HepG2 (cell line): Measurements from ENCODE around the gene RBBP8NL. TPM values are rescaled to one million over a fixed set of nuclear protein-coding genes. Genes with fewer than 3 reads are reported as not detected.

Experiments used
- ATAC-seq: fragments of 200-7000 bp; cut with Tn5 transposase; 3 replicates; pipeline ENCODE4 v1.9.1; 2020; ENCODE audit warnings: mild to moderate bottlenecking, moderate library complexity
- BruUV-seq: library from RNA; stranded (reverse); fragments of 400-500 nt; replicated peaks from 2 replicates; lab custom pipeline; 2021; lab: Mats Ljungman, UMichigan
- CTCF ChIA-PET: fragments of 300-600 bp; formaldehyde crosslinking; extraction: SDS; loops from one replicate; lab custom pipeline; 2021; ENCODE audit warnings: low total read pairs, inconsistent platforms, low intra/inter-chr PET ratio; lab: Yijun Ruan, JAX
- POLR2A ChIA-PET: fragments of 350-600 bp; sonication (Branson Sonifier 250); formaldehyde crosslinking; loops from one replicate; lab custom pipeline; 2020; ENCODE audit warnings: antibody characterized with exemption, inconsistent platforms; lab: Yijun Ruan, JAX
- DNase-seq: peaks from one replicate; pipeline ENCODE4 v3.0.0-alpha.2; 2015; ENCODE audit warnings: low spot score
- FAIRE-seq: peaks from 3 replicates; lab custom pipeline; 2011; peaks lifted over from hg19 to GRCh38; lab: Jason Lieb, UNC
- H2AFZ ChIP-seq: one replicate; pipeline ENCODE4 v1.6.1; 2011; ENCODE audit warnings: low read length, inconsistent platforms
- H3K27ac ChIP-seq: fragments of 300-600 bp; 3 replicates; pipeline ENCODE4 v1.8.0; 2011; ENCODE audit warnings: mixed run types, mild to moderate bottlenecking, mixed read lengths, low read length, inconsistent platforms; ENCODE audit not compliant: insufficient read depth; ENCODE audit errors: extremely low read length
- H3K27me3 ChIP-seq, 2 experiments: fragments of 200-600 bp in 1 of 2; 2 replicates in 1 of 2; 3 replicates in 1 of 2; pipeline versions ENCODE4 v1.6.0 to v1.8.0; 2011; ENCODE audit warnings: low read length in 2 of 2, mild to moderate bottlenecking in 2 of 2, moderate library complexity in 2 of 2, inconsistent platforms in 1 of 2; ENCODE audit not compliant: insufficient read depth in 2 of 2, control insufficient read depth in 1 of 2
- H3K36me3 ChIP-seq, 2 experiments: fragments of 200-600 bp in 1 of 2; replicated peaks in 1 of 2; 2 replicates in 1 of 2; 3 replicates in 1 of 2; pipeline versions ENCODE4 v1.5.1 to v1.8.0; 2011; ENCODE audit warnings: low read length in 2 of 2, inconsistent platforms in 1 of 2; ENCODE audit not compliant: insufficient read depth in 2 of 2, control insufficient read depth in 1 of 2
- H3K4me1 ChIP-seq: 2 replicates; pipeline ENCODE4 v1.5.1; 2012; ENCODE audit warnings: low read length, inconsistent platforms; ENCODE audit not compliant: insufficient read depth
- H3K4me2 ChIP-seq: 2 replicates; pipeline ENCODE4 v1.6.0; 2011; ENCODE audit warnings: low read depth, low read length, inconsistent platforms
- H3K4me3 ChIP-seq, 3 experiments: fragments of 200-600 bp in 1 of 3; sonication (generic), shearing (Covaris generic) in 1 of 3; replicated peaks in 1 of 3; 2 replicates each; pipeline ENCODE4 v1.5.1; 2011 to 2016; ENCODE audit warnings: low read length in 3 of 3, inconsistent platforms in 2 of 3, low read depth in 2 of 3, mild to moderate bottlenecking in 2 of 3, control low read depth in 1 of 3, mixed read lengths in 1 of 3; ENCODE audit not compliant: insufficient read depth in 1 of 3
- H3K79me2 ChIP-seq: one replicate; pipeline ENCODE4 v1.6.1; 2011; ENCODE audit warnings: low read length, inconsistent platforms; ENCODE audit not compliant: insufficient read depth
- H3K9ac ChIP-seq: 2 replicates; pipeline ENCODE4 v1.6.0; 2011; ENCODE audit warnings: mild to moderate bottlenecking, low read depth, low read length, inconsistent platforms; ENCODE audit not compliant: insufficient read depth
- H3K9me3 ChIP-seq: 2 replicates; pipeline ENCODE4 v1.5.1; 2012; ENCODE audit warnings: mild to moderate bottlenecking, low read length
- H4K20me1 ChIP-seq: 2 replicates; pipeline ENCODE4 v1.6.0; 2011; ENCODE audit warnings: inconsistent platforms, mild to moderate bottlenecking, low read length, moderate library complexity; ENCODE audit not compliant: insufficient read depth
- AKAP8 ChIP-seq: sonication (generic); formaldehyde crosslinking; IDR thresholded peaks from 2 replicates; pipeline ENCODE4 v1.5.1; 2020; ENCODE audit warnings: mild to moderate bottlenecking, missing genetic modification reagents
- DNMT1 ChIP-seq: sonication (generic); formaldehyde crosslinking; IDR thresholded peaks from 2 replicates; pipeline ENCODE4 v1.5.1; 2020; ENCODE audit warnings: mild to moderate bottlenecking, missing genetic modification reagents
- EEA1 ChIP-seq: sonication (generic); formaldehyde crosslinking; IDR thresholded peaks from 2 replicates; pipeline ENCODE4 v1.5.1; 2020; ENCODE audit warnings: mild to moderate bottlenecking, missing genetic modification reagents, borderline replicate concordance
- FOXP1 ChIP-seq, 2 experiments: fragments of 450-650 bp in 1 of 2; IDR thresholded peaks; 2 replicates each; pipeline ENCODE4 v1.6.1; 2017 to 2018; ENCODE audit warnings: antibody characterized with exemption in 1 of 2
- HHEX ChIP-seq: IDR thresholded peaks from 2 replicates; pipeline ENCODE4 v1.6.1; 2016; ENCODE audit warnings: control low read depth
- HNRNPL ChIP-seq: fragments of 200-400 bp; formaldehyde crosslinking; IDR thresholded peaks from 2 replicates; pipeline ENCODE4 v1.6.1; 2017; ENCODE audit warnings: mild to moderate bottlenecking, low read depth, low read length
- PAX8 ChIP-seq: sonication (generic); formaldehyde crosslinking; IDR thresholded peaks from 2 replicates; pipeline ENCODE4 v1.8.0; 2022; ENCODE audit warnings: mild to moderate bottlenecking, missing genetic modification reagents, borderline replicate concordance
- SPEN ChIP-seq: sonication (generic); formaldehyde crosslinking; IDR thresholded peaks from 2 replicates; pipeline ENCODE4 v1.5.1; 2020; ENCODE audit warnings: low read depth, mild to moderate bottlenecking, missing genetic modification reagents
- SRSF4 ChIP-seq: fragments of 200-400 bp; formaldehyde crosslinking; IDR thresholded peaks from one replicate; pipeline ENCODE4 v1.6.1; 2018; ENCODE audit warnings: mild to moderate bottlenecking, low read depth, low read length, moderate library complexity; ENCODE audit not compliant: poor library complexity, severe bottlenecking
- ZMYM2 ChIP-seq: sonication (generic); formaldehyde crosslinking; IDR thresholded peaks from 2 replicates; pipeline ENCODE4 v1.8.0; 2022; ENCODE audit warnings: mild to moderate bottlenecking, missing genetic modification reagents
- ZNF235 ChIP-seq: sonication (generic); formaldehyde crosslinking; IDR thresholded peaks from 2 replicates; pipeline ENCODE4 v1.8.1; 2023; ENCODE audit warnings: mild to moderate bottlenecking, missing genetic modification reagents, borderline replicate concordance
- ZNF670 ChIP-seq: sonication (generic); formaldehyde crosslinking; IDR thresholded peaks from 2 replicates; pipeline ENCODE4 v1.8.0; 2022; ENCODE audit warnings: mild to moderate bottlenecking, missing genetic modification reagents, borderline replicate concordance
- ZSCAN30 ChIP-seq: sonication (generic); formaldehyde crosslinking; IDR thresholded peaks from 2 replicates; pipeline ENCODE4 v1.5.0; 2020; ENCODE audit warnings: mild to moderate bottlenecking, missing genetic modification reagents
- WGBS: methylation state at CpG from one replicate; pipeline ENCODE4 v1.1.6; 2017; ENCODE audit warnings: low lambda C conversion rate; 5-methylcytosine and 5-hydroxymethylcytosine counted together
- in situ Hi-C: cut with HindIII; loops from 2 replicates; pipeline ENCODE4 v1.10.0; 2017; ENCODE audit warnings: low pct_unique_long_range_greater_than_20kb; ENCODE audit not compliant: extremely low pct_ligation_motif_present
- intact Hi-C: fragments of 100-400 bp; cut with micrococcal nuclease; formaldehyde crosslinking; loops from one replicate; pipeline ENCODE4 v1.10.0; 2022; ENCODE audit not compliant: unreplicated experiment
- polyA plus RNA-seq, 8 experiments: library from polyadenylated mRNA; depleted of rRNA in 3 of 8; stranded (reverse) in 7 of 8; unstranded in 1 of 8; fragments of >200 nt; fragmentation: Illumina TruSeq in 4 of 8; extraction: Trizol in 4 of 8; gene quantifications; 2 replicates each; pipeline versions ENCODE4 v1.2.1 to v1.2.3, GENCODE V29; 2011 to 2016; ENCODE audit warnings: low read depth in 4 of 8, missing spikeins in 1 of 8, mixed read lengths in 1 of 8; ENCODE audit not compliant: insufficient read depth in 1 of 8
- total RNA-seq, 5 experiments: library from RNA; depleted of rRNA; stranded (reverse); fragments of >200 nt; fragmentation: Illumina TruSeq; extraction: Trizol; gene quantifications; 2 replicates each; pipeline ENCODE4 v1.2.3, GENCODE V29; 2016; ENCODE audit warnings: low read depth in 1 of 5
- TF ChIP-seq, protein P1 (sequence below): sonication (generic); formaldehyde crosslinking; IDR thresholded peaks from 2 replicates; pipeline ENCODE4 v1.5.1; 2020; ENCODE audit warnings: mild to moderate bottlenecking, missing genetic modification reagents, moderate library complexity
- TF ChIP-seq, protein P2 (sequence below): sonication (generic); formaldehyde crosslinking; conservative IDR thresholded peaks from 2 replicates; pipeline ENCODE4 v1.4.0; 2020; ENCODE audit warnings: missing genetic modification reagents
- TF ChIP-seq, protein P3 (sequence below): sonication (generic); formaldehyde crosslinking; IDR thresholded peaks from 2 replicates; pipeline ENCODE4 v1.8.1; 2023; ENCODE audit warnings: mild to moderate bottlenecking, missing genetic modification reagents

Gene RBBP8NL
- total and polyA plus RNA-seq, 2 of the 13 experiments (the other 11 are each of a cell fraction or from before 2014, with no cell fraction given), result 0.69 to 0.86 TPM

DNA sequence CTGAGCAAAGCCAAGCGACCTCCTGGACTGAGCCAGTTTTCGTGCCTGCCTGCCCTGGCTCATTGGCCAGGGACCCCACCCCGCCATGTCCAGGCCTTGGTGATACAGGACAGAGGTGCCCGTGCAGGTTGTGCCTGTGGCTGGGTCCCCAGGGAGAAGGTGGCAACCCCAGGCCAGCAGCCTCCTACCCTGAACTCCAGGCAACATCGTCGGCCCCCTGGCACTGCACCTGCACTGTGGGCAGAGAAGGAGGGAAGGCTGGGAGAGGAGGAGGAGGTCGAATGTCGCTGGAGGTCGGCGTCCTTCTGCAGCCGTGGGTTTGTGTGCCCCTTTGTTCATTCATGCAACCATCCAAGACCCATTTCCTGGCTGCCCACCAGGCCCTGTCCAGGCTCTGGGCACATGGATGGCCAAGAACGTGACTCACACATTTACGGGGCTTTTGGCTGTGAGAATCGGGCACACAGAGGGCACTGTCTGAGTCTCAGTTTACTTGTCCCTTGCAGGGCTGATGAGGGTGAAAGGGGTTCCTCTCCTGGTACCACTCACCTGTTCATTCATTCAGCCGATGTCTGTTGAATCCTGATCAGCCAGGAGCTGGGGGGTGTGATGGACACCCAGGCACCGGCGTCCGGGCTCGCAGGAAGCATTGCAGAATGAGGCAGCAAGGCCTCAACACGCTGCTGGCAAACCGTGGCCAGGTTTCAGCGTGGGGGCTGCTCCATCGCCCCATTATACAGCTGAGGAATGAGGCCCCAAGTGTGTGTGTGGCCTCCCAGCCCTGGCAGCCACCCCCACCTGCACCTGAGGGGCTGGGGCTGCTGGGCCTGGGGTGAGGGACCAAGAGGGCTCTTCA lies 2.3 kb upstream of the RBBP8NL start:
- POLR2A ChIA-PET, result interaction anchor here (0.7 to 1.6 kb wide), 2 partner anchors 17 to 20 kb away, joined by 3 read pairs; no protein-coding TSS in a partner anchor
- WGBS, result 19% methylated on average over 18 of the region's 23 CpGs
- no peak overlapping the region for H3K27ac ChIP-seq
- no peaks in the 10 kb centered on the region for H3K9me3 ChIP-seq
- H4K20me1 ChIP-seq, result peaks cover 9% of the 10 kb centered on the region; the same call in 1 of the 2 replicates
- DNase-seq, result no peak
- no peak overlapping the region for H3K4me2 ChIP-seq
- CTCF ChIA-PET, result no interaction called here
- H3K79me2 ChIP-seq, result no peaks in the 10 kb centered on the region
- BruUV-seq, result no TSS peak
- no peaks in the 10 kb centered on the region for H3K36me3 ChIP-seq
- in situ Hi-C loops, result no loop called here
- peaks cover 43% of the 10 kb centered on the region for H3K4me1 ChIP-seq
- intact Hi-C loops, result no loop called here
- no peak for ATAC-seq
- no peak overlapping the region for H2AFZ ChIP-seq
- no peak for FAIRE-seq
- peaks cover 26 to 94% of the 10 kb centered on the region in 2 experiments for H3K27me3 ChIP-seq
- H3K9ac ChIP-seq, result no peak overlapping the region
- H3K4me3 ChIP-seq, result no peak overlapping the region
- TF ChIP-seq FOXP1 (IDR thresholded peaks at IDR 0.05) (no peak), FOXP1 (CRISPR knock-in tag; IDR thresholded peaks at IDR 0.05) (no peak), EEA1 (CRISPR knock-in tag) (0 out of 2 replicates have a peak, but pooled peaks have one; percentile 66), ZSCAN30 (CRISPR knock-in tag) (no peak), ZMYM2 (CRISPR knock-in tag) (no peak), SRSF4 (no peak), DNMT1 (CRISPR knock-in tag) (0 out of 2 replicates have a peak, but pooled peaks have one; percentile 47), SPEN (CRISPR knock-in tag) (0 out of 2 replicates have a peak, but pooled peaks have one; percentile 36), HNRNPL (peak; percentile 74), AKAP8 (0 out of 2 replicates have a peak, but pooled peaks have one; percentile 44), ZNF670 (no peak), HHEX (no peak), PAX8 (CRISPR knock-in tag) (no peak), ZNF235 (CRISPR knock-in tag) (0 out of 2 replicates have a peak, but pooled peaks have one; percentile 13)
- TF ChIP-seq, protein P1, sequence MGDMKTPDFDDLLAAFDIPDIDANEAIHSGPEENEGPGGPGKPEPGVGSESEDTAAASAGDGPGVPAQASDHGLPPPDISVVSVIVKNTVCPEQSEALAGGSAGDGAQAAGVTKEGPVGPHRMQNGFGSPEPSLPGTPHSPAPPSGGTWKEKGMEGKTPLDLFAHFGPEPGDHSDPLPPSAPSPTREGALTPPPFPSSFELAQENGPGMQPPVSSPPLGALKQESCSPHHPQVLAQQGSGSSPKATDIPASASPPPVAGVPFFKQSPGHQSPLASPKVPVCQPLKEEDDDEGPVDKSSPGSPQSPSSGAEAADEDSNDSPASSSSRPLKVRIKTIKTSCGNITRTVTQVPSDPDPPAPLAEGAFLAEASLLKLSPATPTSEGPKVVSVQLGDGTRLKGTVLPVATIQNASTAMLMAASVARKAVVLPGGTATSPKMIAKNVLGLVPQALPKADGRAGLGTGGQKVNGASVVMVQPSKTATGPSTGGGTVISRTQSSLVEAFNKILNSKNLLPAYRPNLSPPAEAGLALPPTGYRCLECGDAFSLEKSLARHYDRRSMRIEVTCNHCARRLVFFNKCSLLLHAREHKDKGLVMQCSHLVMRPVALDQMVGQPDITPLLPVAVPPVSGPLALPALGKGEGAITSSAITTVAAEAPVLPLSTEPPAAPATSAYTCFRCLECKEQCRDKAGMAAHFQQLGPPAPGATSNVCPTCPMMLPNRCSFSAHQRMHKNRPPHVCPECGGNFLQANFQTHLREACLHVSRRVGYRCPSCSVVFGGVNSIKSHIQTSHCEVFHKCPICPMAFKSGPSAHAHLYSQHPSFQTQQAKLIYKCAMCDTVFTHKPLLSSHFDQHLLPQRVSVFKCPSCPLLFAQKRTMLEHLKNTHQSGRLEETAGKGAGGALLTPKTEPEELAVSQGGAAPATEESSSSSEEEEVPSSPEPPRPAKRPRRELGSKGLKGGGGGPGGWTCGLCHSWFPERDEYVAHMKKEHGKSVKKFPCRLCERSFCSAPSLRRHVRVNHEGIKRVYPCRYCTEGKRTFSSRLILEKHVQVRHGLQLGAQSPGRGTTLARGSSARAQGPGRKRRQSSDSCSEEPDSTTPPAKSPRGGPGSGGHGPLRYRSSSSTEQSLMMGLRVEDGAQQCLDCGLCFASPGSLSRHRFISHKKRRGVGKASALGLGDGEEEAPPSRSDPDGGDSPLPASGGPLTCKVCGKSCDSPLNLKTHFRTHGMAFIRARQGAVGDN (CRISPR knock-in tag), result peak; percentile 4; the same call in 1 of the 2 replicates
- TF ChIP-seq, protein P2, sequence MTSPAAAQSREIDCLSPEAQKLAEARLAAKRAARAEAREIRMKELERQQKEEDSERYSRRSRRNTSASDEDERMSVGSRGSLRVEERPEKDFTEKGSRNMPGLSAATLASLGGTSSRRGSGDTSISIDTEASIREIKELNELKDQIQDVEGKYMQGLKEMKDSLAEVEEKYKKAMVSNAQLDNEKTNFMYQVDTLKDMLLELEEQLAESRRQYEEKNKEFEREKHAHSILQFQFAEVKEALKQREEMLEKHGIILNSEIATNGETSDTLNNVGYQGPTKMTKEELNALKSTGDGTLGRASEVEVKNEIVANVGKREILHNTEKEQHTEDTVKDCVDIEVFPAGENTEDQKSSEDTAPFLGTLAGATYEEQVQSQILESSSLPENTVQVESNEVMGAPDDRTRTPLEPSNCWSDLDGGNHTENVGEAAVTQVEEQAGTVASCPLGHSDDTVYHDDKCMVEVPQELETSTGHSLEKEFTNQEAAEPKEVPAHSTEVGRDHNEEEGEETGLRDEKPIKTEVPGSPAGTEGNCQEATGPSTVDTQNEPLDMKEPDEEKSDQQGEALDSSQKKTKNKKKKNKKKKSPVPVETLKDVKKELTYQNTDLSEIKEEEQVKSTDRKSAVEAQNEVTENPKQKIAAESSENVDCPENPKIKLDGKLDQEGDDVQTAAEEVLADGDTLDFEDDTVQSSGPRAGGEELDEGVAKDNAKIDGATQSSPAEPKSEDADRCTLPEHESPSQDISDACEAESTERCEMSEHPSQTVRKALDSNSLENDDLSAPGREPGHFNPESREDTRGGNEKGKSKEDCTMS, result no peak
- TF ChIP-seq, protein P3, sequence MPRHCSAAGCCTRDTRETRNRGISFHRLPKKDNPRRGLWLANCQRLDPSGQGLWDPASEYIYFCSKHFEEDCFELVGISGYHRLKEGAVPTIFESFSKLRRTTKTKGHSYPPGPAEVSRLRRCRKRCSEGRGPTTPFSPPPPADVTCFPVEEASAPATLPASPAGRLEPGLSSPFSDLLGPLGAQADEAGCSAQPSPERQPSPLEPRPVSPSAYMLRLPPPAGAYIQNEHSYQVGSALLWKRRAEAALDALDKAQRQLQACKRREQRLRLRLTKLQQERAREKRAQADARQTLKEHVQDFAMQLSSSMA (CRISPR knock-in tag), result no peak
